Activated CD4-positive, CD25-positive, alpha-beta regulatory T cell treated with anti-CD3 and anti-CD28 coated beads, Interleukin-2, amount 50 U/mL, for 72 hours (primary cell): ENCODE data around the gene CDY1.
"Not testable (repeated sequence)": the region's sequence is repeated elsewhere in the genome, so short reads cannot be mapped to it uniquely, and the experiment has no call there.

Experiments
- DNase-seq: peaks from one replicate; pipeline ENCODE4 v3.0.0; 2021

The CDY1 gene, protein sequence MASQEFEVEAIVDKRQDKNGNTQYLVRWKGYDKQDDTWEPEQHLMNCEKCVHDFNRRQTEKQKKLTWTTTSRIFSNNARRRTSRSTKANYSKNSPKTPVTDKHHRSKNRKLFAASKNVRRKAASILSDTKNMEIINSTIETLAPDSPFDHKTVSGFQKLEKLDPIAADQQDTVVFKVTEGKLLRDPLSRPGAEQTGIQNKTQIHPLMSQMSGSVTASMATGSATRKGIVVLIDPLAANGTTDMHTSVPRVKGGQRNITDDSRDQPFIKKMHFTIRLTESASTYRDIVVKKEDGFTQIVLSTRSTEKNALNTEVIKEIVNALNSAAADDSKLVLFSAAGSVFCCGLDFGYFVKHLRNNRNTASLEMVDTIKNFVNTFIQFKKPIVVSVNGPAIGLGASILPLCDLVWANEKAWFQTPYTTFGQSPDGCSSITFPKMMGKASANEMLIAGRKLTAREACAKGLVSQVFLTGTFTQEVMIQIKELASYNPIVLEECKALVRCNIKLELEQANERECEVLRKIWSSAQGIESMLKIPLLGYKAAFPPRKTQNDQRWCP

DNA sequence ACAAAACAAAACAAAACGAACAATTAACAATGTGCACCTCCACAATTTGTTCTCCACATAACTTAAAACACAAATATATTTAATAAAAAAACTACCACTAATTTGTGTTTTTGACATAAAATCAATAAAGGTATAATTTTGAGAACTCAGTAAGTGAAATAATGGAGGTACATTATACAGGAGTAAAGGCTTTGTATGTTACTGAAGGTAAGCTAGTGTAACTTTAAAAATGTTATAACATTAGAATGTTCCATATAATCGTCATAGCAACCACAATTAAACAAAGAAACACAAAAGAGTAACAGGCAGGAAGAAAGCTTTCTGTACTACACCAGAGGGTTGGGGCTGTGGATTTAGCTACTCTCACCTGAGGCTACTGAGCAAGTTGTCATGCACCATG is at the start of gene CDY1:
TSS of gene CDY1 (plus strand) at position 301 of the 400 bp plus-strand sequence. CDS start 326 bp downstream, outside the sequence.
- not testable (repeated sequence) for DNase-seq

DNA sequence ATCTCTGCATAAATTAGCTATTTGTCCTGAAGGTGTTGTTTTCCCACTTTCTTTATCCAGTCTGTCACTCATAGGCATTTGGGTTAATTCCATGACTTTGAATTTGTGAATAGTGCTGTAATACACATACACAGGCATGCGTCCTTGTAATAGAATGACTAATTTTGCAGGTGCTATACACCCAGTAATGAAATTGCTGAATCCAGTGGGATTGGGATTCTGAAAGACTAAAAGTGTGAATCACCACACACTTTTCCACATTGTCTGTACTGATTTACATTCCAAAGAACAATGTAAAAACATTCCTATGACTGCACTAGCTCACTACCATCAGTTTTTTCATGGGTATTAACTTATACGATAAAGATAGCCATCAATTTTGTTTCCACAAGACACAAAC is 28.6 kb upstream of the CDY1 start:
- not testable (repeated sequence) for DNase-seq

DNA sequence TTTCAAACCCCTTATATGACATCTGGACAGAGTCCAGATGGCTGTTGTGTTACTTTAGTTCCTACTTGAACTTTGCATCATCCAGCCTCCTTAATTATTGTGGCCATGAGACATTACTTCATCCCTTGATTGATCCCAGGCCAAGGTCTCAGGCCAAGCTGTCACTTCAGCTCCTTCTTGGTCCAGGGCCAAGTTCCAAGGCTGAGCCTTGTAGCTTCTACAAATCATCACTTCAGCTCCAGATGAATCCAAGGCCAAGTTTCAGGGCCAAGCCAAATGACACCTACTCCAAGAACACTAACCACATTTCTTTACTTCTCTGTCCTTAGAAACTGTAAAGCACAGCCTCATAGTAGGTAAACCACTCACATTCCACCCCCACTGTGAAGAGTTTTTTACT is 1.7 kb upstream of the CDY1 start:
- not testable (repeated sequence) for DNase-seq

DNA sequence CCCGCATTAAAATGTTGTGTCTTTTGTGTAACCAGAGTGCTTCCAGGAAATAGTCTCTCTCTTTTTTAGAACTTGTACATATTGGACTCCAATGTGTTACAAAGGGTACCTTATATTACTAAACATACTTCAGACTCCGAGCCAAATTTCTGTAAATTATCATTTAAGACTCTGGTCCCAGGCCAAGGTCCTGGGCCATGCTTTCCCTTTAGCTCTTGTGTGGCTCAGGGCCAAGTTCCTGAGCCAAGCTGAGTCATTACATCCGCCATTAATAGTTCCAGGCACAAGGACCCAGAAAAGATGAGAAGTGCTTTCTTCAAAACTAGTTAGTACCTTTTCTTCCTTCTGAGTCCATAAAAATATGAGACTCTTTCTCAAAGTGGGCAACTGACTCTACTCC is 4.6 kb downstream of the CDY1 start:
- not testable (repeated sequence) for DNase-seq

DNA sequence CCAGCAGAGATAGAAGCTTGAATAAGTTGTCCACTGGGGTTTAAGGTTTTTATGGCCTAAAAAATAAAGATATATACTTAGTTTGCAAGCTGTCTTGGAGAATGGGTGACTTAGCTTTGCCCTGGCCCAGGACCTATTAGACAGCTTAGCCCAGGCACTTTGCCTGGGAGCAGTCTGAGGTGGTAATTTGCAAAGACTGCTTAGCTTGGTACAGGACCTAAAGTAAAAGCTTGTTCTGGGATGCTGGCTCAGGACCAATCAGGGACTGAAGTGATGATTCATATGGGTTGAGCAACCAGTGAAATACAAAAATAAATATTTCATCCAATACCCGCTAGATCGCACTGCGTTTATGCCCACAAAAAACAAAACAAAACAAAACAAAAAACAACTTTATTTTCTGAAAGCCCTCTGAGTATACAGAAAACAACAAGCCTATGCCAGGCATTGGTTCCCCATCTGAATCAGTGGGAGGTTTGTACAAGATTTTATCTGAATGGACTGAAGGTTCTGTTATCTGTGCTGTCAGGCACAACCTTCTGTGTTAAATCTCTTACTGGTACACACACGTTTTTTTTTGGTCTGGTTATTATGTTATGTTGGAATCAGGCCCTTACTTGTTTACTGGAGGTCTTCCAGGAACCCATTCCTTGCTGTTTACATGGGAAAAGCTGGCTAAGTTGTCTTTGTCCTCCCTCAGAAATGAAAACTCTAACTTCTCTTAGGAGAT is 8.6 kb downstream of the CDY1 start:
- DNase-seq, result not testable (repeated sequence)

DNA sequence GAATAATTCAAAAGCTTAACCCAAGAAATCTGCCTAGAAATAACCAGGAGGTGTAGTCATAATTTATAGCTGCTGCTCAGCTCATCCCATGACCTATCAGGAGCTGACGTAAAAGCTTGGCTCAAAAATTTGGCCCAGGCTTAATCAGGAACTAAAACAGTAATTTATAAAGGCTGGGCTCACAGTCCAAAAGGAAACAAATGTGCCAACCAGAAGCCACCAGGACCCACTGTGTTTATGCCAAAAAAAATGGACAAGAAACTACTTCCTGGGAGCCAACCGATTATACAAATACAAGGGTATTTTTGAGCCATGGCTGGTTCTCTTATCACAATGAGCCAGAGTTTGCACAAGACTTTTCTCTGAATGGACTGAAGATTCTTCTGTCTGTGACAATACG is 17.9 kb downstream of the CDY1 start:
- DNase-seq, result not testable (repeated sequence)

DNA sequence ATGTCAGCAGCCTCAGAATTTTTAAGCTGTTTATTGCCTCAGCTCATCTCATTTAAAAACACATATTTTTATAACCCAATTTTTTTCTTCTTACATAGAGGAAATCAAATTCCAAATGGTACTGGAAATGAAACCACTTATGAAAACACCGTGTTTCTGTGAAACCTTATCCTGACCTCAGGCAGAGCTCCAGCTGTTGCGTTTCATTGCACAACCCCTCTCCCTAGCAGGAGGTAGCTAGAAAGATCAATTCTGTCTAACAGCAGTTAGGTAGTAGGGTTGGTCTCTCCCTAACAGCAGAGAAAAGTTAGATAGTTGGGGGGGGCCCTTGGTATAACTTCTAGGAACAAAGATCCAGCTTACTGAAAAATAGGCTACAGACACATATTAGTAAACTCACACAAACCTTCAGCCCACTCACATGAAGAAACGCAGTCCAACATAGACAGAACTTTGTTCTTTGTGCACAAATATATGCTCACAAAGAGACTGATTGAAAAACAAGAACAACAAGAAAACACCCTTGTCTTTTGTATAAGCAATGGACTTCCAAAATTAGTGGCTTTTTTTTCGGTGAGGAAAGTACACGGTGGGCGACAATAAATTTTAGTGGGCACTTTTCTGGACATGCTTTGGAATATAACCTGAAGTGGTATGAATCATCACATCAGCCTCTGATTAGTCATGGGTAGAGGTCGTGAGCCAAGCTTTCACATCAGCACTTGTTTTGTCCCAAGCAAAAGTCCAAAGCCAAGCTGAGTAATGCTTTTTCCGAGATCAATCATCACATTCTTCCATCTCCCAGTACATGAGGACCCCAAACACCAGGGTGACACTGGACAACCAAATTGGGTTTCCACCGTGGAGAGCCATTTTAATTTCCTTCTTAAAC is 21.4 kb downstream of the CDY1 start:
- not testable (repeated sequence) for DNase-seq
